PC-3 (cell line): ENCODE results near the gene PPIL3.

Experiments
- EZH2 ChIP-seq: fragments of 300-600 bp; sonication (generic); IDR thresholded peaks from one replicate; pipeline ENCODE4 v1.6.1; 2017; ENCODE audit warnings: antibody characterized with exemption, mild to moderate bottlenecking, low read length; ENCODE audit not compliant: unreplicated experiment
- EZH2phosphoT487 ChIP-seq: fragments of 300-600 bp; sonication (generic); IDR thresholded peaks from 2 replicates; pipeline ENCODE4 v1.6.1; 2018; ENCODE audit warnings: mild to moderate bottlenecking, antibody characterized with exemption, low read length, borderline replicate concordance

- TF ChIP-seq EZH2phosphoT487 (no peak), EZH2 (no peak)
These were observed 67.1 kb downstream of the PPIL3 start for GRCh38 chr2:200821686-200822245.
